HEK293 (cell line): ENCODE measurements around the gene ANAPC2.
A peak's percentile ranks its signal among the peaks of the same experiment; 100 is the strongest.

Experiments
- INSM2 ChIP-seq: fragments of 450-650 bp; formaldehyde crosslinking; IDR thresholded peaks from 2 replicates; pipeline ENCODE4 v1.5.1; 2016; ENCODE audit warnings: missing biosample characterization, missing genetic modification characterization
- KLF16 ChIP-seq: fragments of 450-650 bp; formaldehyde crosslinking; IDR thresholded peaks from 2 replicates; pipeline ENCODE4 v1.5.1; 2017; ENCODE audit warnings: missing biosample characterization, missing genetic modification characterization
- MEIS1 ChIP-seq: sonication (generic); formaldehyde crosslinking; IDR thresholded peaks from 2 replicates; pipeline ENCODE4 v1.8.1; 2022; ENCODE audit warnings: missing genetic modification reagents, mild to moderate bottlenecking, borderline replicate concordance
- OVOL3 ChIP-seq: fragments of 450-650 bp; formaldehyde crosslinking; IDR thresholded peaks from 2 replicates; pipeline ENCODE4 v1.5.1; 2016; ENCODE audit warnings: missing biosample characterization, missing genetic modification characterization
- PRDM10 ChIP-seq: fragments of 450-650 bp; formaldehyde crosslinking; IDR thresholded peaks from 2 replicates; pipeline ENCODE4 v1.5.1; 2016; ENCODE audit warnings: missing biosample characterization, missing genetic modification characterization
- SCRT1 ChIP-seq: fragments of 450-650 bp; formaldehyde crosslinking; IDR thresholded peaks from 2 replicates; pipeline ENCODE4 v1.5.1; 2016; ENCODE audit warnings: missing biosample characterization, missing genetic modification characterization, borderline replicate concordance
- SP2 ChIP-seq: fragments of 450-650 bp; formaldehyde crosslinking; IDR thresholded peaks from 2 replicates; pipeline ENCODE4 v1.5.1; 2016; ENCODE audit warnings: missing biosample characterization, missing genetic modification characterization
- ZBTB49 ChIP-seq: fragments of 450-650 bp; formaldehyde crosslinking; IDR thresholded peaks from 2 replicates; pipeline ENCODE4 v1.5.1; 2016; ENCODE audit warnings: missing biosample characterization, missing genetic modification characterization, low read depth
- ZBTB7A ChIP-seq: fragments of 450-650 bp; formaldehyde crosslinking; IDR thresholded peaks from 2 replicates; pipeline ENCODE4 v1.5.1; 2016; ENCODE audit warnings: low read depth, missing biosample characterization, missing genetic modification characterization
- ZBTB8A ChIP-seq: fragments of 450-650 bp; formaldehyde crosslinking; IDR thresholded peaks from 2 replicates; pipeline ENCODE4 v1.5.1; 2016; ENCODE audit warnings: missing biosample characterization, missing genetic modification characterization
- ZNF140 ChIP-seq: fragments of 450-650 bp; formaldehyde crosslinking; IDR thresholded peaks from 2 replicates; pipeline ENCODE4 v1.5.1; 2016; ENCODE audit warnings: missing biosample characterization, missing genetic modification characterization
- ZNF16 ChIP-seq: fragments of 450-650 bp; formaldehyde crosslinking; IDR thresholded peaks from 2 replicates; pipeline ENCODE4 v1.5.1; 2016; ENCODE audit warnings: low read depth, missing biosample characterization, missing genetic modification characterization
- ZNF202 ChIP-seq: fragments of 450-650 bp; formaldehyde crosslinking; IDR thresholded peaks from 2 replicates; pipeline ENCODE4 v1.5.1; 2016; ENCODE audit warnings: missing biosample characterization, missing genetic modification characterization, borderline replicate concordance
- ZNF274 ChIP-seq, 2 experiments: fragments of 200-500 bp in 1 of 2; fragments of 450-650 bp in 1 of 2; sonication (Bioruptor generic) in 1 of 2; formaldehyde crosslinking in 1 of 2; IDR thresholded peaks; 2 replicates each; pipeline versions ENCODE4 v1.5.1 to v1.6.1; 2014 to 2016; ENCODE audit warnings: borderline replicate concordance in 1 of 2, inconsistent platforms in 1 of 2, low read length in 1 of 2, missing biosample characterization in 1 of 2, missing genetic modification characterization in 1 of 2
- ZNF544 ChIP-seq: fragments of 450-650 bp; formaldehyde crosslinking; IDR thresholded peaks from 2 replicates; pipeline ENCODE4 v1.5.0; 2017; ENCODE audit warnings: missing biosample characterization, missing genetic modification characterization
- ZNF561 ChIP-seq: fragments of 450-650 bp; IDR thresholded peaks from 2 replicates; pipeline ENCODE4 v1.5.1; 2018; ENCODE audit warnings: missing biosample characterization, missing genetic modification characterization, borderline replicate concordance
- ZNF596 ChIP-seq: fragments of 450-650 bp; IDR thresholded peaks from 2 replicates; pipeline ENCODE4 v1.5.0; 2018; ENCODE audit warnings: missing biosample characterization, mild to moderate bottlenecking, missing genetic modification characterization, moderate library complexity
- ZNF670 ChIP-seq: fragments of 450-650 bp; formaldehyde crosslinking; IDR thresholded peaks from 2 replicates; pipeline ENCODE4 v1.5.1; 2016; ENCODE audit warnings: missing biosample characterization, missing genetic modification characterization, low read depth
- TF ChIP-seq, protein P1 (sequence below): fragments of 450-650 bp; formaldehyde crosslinking; IDR thresholded peaks from 2 replicates; pipeline ENCODE4 v1.5.1; 2016; ENCODE audit warnings: missing biosample characterization, missing genetic modification characterization
- TF ChIP-seq, protein P2 (sequence below): fragments of 450-650 bp; formaldehyde crosslinking; IDR thresholded peaks from 2 replicates; pipeline ENCODE4 v1.5.1; 2017; ENCODE audit warnings: missing biosample characterization, missing genetic modification characterization
- TF ChIP-seq, protein P3 (sequence below): fragments of 450-650 bp; formaldehyde crosslinking; IDR thresholded peaks from 2 replicates; pipeline ENCODE4 v1.5.1; 2016; ENCODE audit warnings: missing biosample characterization, missing genetic modification characterization
- TF ChIP-seq, protein P4 (sequence below): IDR thresholded peaks from 2 replicates; pipeline ENCODE4 v1.6.1; 2011; ENCODE audit warnings: mild to moderate bottlenecking, low read depth, low read length, borderline replicate concordance

The ANAPC2 gene

GRCh38 chr9:137205126-137206069 is 17.0 kb upstream of the ANAPC2 start, which contains the start of the genes NDOR1 and TMEM203 (continued):
- TF ChIP-seq ZBTB49 (tag by site-specific recombination) (no peak), MEIS1 (CRISPR knock-in tag) (0 out of 2 replicates have a peak, but pooled peaks have one; percentile 12), ZNF16 (no peak), ZNF140 (tag by site-specific recombination) (no peak), ZBTB7A (no peak), ZNF202 (tag by site-specific recombination) (no peak), ZNF670 (tag by site-specific recombination) (no peak), INSM2 (tag by site-specific recombination) (peak; percentile 19; the same call in 1 of the 2 replicates), PRDM10 (tag by site-specific recombination) (peak; percentile 52), ZNF561 (tag by site-specific recombination) (peak; percentile 86), SP2 (peak; percentile 88), OVOL3 (tag by site-specific recombination) (no peak), ZNF544 (tag by site-specific recombination) (no peak), KLF16 (tag by site-specific recombination) (no peak), ZBTB8A (peak; percentile 78), SCRT1 (no peak), ZNF274 (IDR thresholded peaks at IDR 0.05; ENCODE audit: low read length) (no peak), ZNF274 (tag by site-specific recombination; IDR thresholded peaks at IDR 0.05; ENCODE audit: borderline replicate concordance) (no peak), ZNF596 (tag by site-specific recombination) (peak; percentile 42; the same call in 1 of the 2 replicates)
- TF ChIP-seq, protein P1, sequence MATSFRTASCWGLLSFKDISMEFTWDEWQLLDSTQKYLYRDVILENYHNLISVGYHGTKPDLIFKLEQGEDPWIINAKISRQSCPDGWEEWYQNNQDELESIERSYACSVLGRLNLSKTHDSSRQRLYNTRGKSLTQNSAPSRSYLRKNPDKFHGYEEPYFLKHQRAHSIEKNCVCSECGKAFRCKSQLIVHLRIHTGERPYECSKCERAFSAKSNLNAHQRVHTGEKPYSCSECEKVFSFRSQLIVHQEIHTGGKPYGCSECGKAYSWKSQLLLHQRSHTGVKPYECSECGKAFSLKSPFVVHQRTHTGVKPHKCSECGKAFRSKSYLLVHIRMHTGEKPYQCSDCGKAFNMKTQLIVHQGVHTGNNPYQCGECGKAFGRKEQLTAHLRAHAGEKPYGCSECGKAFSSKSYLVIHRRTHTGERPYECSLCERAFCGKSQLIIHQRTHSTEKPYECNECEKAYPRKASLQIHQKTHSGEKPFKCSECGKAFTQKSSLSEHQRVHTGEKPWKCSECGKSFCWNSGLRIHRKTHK (tag by site-specific recombination), result no peak
- TF ChIP-seq, protein P2, sequence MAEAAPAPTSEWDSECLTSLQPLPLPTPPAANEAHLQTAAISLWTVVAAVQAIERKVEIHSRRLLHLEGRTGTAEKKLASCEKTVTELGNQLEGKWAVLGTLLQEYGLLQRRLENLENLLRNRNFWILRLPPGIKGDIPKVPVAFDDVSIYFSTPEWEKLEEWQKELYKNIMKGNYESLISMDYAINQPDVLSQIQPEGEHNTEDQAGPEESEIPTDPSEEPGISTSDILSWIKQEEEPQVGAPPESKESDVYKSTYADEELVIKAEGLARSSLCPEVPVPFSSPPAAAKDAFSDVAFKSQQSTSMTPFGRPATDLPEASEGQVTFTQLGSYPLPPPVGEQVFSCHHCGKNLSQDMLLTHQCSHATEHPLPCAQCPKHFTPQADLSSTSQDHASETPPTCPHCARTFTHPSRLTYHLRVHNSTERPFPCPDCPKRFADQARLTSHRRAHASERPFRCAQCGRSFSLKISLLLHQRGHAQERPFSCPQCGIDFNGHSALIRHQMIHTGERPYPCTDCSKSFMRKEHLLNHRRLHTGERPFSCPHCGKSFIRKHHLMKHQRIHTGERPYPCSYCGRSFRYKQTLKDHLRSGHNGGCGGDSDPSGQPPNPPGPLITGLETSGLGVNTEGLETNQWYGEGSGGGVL (tag by site-specific recombination), result no peak
- TF ChIP-seq, protein P3, sequence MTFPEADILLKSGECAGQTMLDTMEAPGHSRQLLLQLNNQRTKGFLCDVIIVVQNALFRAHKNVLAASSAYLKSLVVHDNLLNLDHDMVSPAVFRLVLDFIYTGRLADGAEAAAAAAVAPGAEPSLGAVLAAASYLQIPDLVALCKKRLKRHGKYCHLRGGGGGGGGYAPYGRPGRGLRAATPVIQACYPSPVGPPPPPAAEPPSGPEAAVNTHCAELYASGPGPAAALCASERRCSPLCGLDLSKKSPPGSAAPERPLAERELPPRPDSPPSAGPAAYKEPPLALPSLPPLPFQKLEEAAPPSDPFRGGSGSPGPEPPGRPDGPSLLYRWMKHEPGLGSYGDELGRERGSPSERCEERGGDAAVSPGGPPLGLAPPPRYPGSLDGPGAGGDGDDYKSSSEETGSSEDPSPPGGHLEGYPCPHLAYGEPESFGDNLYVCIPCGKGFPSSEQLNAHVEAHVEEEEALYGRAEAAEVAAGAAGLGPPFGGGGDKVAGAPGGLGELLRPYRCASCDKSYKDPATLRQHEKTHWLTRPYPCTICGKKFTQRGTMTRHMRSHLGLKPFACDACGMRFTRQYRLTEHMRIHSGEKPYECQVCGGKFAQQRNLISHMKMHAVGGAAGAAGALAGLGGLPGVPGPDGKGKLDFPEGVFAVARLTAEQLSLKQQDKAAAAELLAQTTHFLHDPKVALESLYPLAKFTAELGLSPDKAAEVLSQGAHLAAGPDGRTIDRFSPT (tag by site-specific recombination), result no peak
- TF ChIP-seq, protein P4, sequence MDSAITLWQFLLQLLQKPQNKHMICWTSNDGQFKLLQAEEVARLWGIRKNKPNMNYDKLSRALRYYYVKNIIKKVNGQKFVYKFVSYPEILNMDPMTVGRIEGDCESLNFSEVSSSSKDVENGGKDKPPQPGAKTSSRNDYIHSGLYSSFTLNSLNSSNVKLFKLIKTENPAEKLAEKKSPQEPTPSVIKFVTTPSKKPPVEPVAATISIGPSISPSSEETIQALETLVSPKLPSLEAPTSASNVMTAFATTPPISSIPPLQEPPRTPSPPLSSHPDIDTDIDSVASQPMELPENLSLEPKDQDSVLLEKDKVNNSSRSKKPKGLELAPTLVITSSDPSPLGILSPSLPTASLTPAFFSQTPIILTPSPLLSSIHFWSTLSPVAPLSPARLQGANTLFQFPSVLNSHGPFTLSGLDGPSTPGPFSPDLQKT, result no peak; the same call in 1 of the 2 replicates
